ENCODE data around the gene SP3. TPM values are rescaled to one million over a fixed set of nuclear protein-coding genes. Genes with fewer than 3 reads are reported as not detected.

SP3 gene
- total and polyA plus RNA-seq, 9 of the 15 experiments (the other 6 are each of a cell fraction or from before 2014, with no cell fraction given) = 12.0 to 106 (median 74.9) TPM

DNA sequence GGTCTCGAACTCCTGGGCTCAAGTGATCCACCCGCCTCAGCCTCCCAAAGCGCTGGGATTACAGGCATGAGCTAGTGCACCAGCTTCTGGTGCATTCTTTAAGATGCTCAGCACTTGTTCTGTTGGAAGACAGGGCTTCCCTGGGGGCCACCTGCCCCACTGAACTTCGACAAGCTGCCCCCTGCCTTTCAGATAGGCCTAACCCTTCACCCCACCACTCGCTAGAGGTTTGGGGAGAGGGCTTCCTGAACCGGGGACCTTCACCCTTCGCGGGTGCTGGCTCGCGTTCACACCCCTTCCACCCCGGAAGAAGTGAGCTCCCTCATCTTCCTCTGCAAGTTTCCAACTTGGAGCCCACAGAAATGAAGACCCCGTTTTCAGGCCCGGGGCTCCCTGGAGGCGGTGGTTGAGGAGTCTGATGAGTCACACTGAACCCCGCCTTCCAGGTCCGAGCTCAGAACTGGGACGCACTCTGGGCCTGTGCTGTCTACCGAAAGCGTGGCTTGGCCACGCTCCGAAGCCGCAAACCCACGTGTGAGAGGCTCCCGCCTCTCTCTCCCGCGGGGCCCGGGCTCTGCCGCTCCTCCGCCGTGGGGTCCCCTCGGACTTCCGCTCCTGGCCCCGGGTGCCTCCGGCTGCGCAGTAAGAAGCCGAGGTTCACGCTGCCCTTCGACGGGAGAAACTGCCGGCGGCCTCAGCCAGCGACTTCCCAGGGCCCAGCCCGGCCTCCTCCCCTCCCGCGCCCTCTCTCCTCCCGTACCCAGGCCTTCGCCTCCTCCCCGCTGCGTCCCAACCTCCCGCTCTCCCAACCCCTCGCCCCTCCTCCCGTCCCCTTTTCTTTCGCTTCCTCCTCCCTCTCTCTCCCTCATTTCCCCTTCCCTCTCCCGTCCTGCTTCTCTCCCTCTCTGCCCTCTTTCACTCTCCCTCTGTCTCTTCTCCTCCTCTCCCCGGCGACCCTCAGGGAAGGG lies 47.5 kb upstream of the SP3 start (continued):
- TF ChIP-seq ZNF318 (IDR thresholded peaks at IDR 0.05; ENCODE audit: borderline replicate concordance in 1 of 2, low read depth in 1 of 2) (no peak), ZKSCAN8 (CRISPR knock-in tag; IDR thresholded peaks at IDR 0.05) (no peak), ZFP36 (IDR thresholded peaks at IDR 0.05; ENCODE audit: low read depth, low read length, partially characterized antibody) (peak; percentile 60), SFPQ (IDR thresholded peaks at IDR 0.05; ENCODE audit: low read depth, low read length) (no peak), CREB1 (IDR thresholded peaks at IDR 0.05) (no peak), CREB1 (CRISPR knock-in tag; IDR thresholded peaks at IDR 0.05) (no peak), FIP1L1 (IDR thresholded peaks at IDR 0.05; ENCODE audit: low read depth, low read length, poor library complexity, severe bottlenecking) (no peak)
- TF ChIP-seq, protein P1, sequence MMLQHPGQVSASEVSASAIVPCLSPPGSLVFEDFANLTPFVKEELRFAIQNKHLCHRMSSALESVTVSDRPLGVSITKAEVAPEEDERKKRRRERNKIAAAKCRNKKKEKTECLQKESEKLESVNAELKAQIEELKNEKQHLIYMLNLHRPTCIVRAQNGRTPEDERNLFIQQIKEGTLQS (IDR thresholded peaks at IDR 0.05) = 0 out of 2 replicates have a peak, but pooled peaks have one; percentile 9
- TF ChIP-seq, protein P1 (CRISPR knock-in tag; conservative IDR thresholded peaks at IDR 0.05) = no peak
- TF ChIP-seq, protein P2, sequence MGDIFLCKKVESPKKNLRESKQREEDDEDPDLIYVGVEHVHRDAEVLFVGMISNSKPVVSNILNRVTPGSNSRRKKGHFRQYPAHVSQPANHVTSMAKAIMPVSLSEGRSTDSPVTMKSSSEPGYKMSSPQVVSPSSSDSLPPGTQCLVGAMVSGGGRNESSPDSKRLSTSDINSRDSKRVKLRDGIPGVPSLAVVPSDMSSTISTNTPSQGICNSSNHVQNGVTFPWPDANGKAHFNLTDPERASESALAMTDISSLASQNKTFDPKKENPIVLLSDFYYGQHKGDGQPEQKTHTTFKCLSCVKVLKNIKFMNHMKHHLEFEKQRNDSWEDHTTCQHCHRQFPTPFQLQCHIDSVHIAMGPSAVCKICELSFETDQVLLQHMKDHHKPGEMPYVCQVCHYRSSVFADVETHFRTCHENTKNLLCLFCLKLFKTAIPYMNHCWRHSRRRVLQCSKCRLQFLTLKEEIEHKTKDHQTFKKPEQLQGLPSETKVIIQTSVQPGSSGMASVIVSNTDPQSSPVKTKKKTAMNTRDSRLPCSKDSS (IDR thresholded peaks at IDR 0.05; ENCODE audit: low read depth, partially characterized antibody) = no peak
- TF ChIP-seq, protein P3, sequence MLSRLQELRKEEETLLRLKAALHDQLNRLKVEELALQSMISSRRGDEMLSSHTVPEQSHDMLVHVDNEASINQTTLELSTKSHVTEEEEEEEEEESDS (CRISPR knock-in tag; IDR thresholded peaks at IDR 0.05) = no peak

Measured in K562 (cell line).